Astrocyte (in vitro differentiated cells and primary cell): ENCODE data around the gene DDX27. TPM values are rescaled to one million over a fixed set of nuclear protein-coding genes. Genes with fewer than 3 reads are reported as not detected.

ENCODE experiments used
- DNase-seq: peaks from one replicate; pipeline ENCODE4 v3.0.0-alpha.2; 2010; ENCODE audit warnings: low read depth
- FAIRE-seq: peaks from 2 replicates; lab custom pipeline; 2011; peaks lifted over from hg19 to GRCh38; lab: Jason Lieb, UNC
- H2AFZ ChIP-seq: 2 replicates; pipeline ENCODE4 v1.6.0; 2012; ENCODE audit warnings: low read depth, low read length, inconsistent platforms
- H3K27ac ChIP-seq: 2 replicates; pipeline ENCODE4 v1.5.1; 2011; ENCODE audit warnings: low read depth, low read length, inconsistent platforms
- H3K27me3 ChIP-seq: 2 replicates; pipeline ENCODE4 v1.6.0; 2011; ENCODE audit warnings: low read length, inconsistent platforms; ENCODE audit not compliant: insufficient read depth
- H3K36me3 ChIP-seq: 2 replicates; pipeline ENCODE4 v1.5.1; 2011; ENCODE audit warnings: low read length, inconsistent platforms; ENCODE audit not compliant: insufficient read depth
- H3K4me1 ChIP-seq: 2 replicates; pipeline ENCODE4 v1.5.1; 2011; ENCODE audit warnings: low read length, inconsistent platforms; ENCODE audit not compliant: insufficient read depth
- H3K4me2 ChIP-seq: 2 replicates; pipeline ENCODE4 v1.6.0; 2012; ENCODE audit warnings: low read length, inconsistent platforms
- H3K4me3 ChIP-seq: 2 replicates; pipeline ENCODE4 v1.5.1; 2011; ENCODE audit warnings: low read depth, mild to moderate bottlenecking, low read length, inconsistent platforms; ENCODE audit not compliant: insufficient read depth
- H3K79me2 ChIP-seq: 2 replicates; pipeline ENCODE4 v1.6.0; 2012; ENCODE audit warnings: mild to moderate bottlenecking, low read length, inconsistent platforms; ENCODE audit not compliant: insufficient read depth
- H3K9ac ChIP-seq: 2 replicates; pipeline ENCODE4 v1.6.0; 2012; ENCODE audit warnings: mild to moderate bottlenecking, low read length, inconsistent platforms
- H3K9me3 ChIP-seq: 2 replicates; pipeline ENCODE4 v1.5.1; 2012; ENCODE audit warnings: low read depth, mild to moderate bottlenecking, low read length, inconsistent platforms; ENCODE audit not compliant: insufficient read depth
- H4K20me1 ChIP-seq: 2 replicates; pipeline ENCODE4 v1.6.0; 2012; ENCODE audit warnings: low read length, inconsistent platforms; ENCODE audit not compliant: insufficient read depth
- H3K27ac Mint-ChIP-seq: one replicate; pipeline ENCODE4 v1.8.0; 2021; ENCODE audit warnings: mild to moderate bottlenecking, mixed read lengths; ENCODE audit not compliant: unreplicated experiment
- H3K27me3 Mint-ChIP-seq: one replicate; pipeline ENCODE4 v1.8.0; 2021; ENCODE audit warnings: low read depth, mixed read lengths; ENCODE audit not compliant: unreplicated experiment
- H3K36me3 Mint-ChIP-seq: one replicate; pipeline ENCODE4 v1.8.0; 2021; ENCODE audit warnings: low read depth, mixed read lengths; ENCODE audit not compliant: unreplicated experiment
- H3K4me1 Mint-ChIP-seq: one replicate; pipeline ENCODE4 v1.8.0; 2021; ENCODE audit warnings: low read depth, mixed read lengths; ENCODE audit not compliant: unreplicated experiment
- H3K4me3 Mint-ChIP-seq: one replicate; pipeline ENCODE4 v1.8.0; 2021; ENCODE audit warnings: mild to moderate bottlenecking, moderate library complexity, mixed read lengths; ENCODE audit not compliant: unreplicated experiment
- H3K9me3 Mint-ChIP-seq: one replicate; pipeline ENCODE4 v1.8.0; 2021; ENCODE audit warnings: mild to moderate bottlenecking, mixed read lengths; ENCODE audit not compliant: unreplicated experiment
- EZH2 ChIP-seq: IDR thresholded peaks from 2 replicates; pipeline ENCODE4 v1.6.1; 2012; ENCODE audit warnings: mild to moderate bottlenecking, low read length, inconsistent platforms; ENCODE audit not compliant: insufficient read depth
- total RNA-seq: library from RNA; stranded (reverse); gene quantifications from 2 replicates; pipeline ENCODE4 v1.2.1, GENCODE V29; 2021
- TF ChIP-seq, protein P1 (sequence below): IDR thresholded peaks from 2 replicates; pipeline ENCODE4 v1.5.1; 2011; ENCODE audit warnings: low read depth, mild to moderate bottlenecking, inconsistent platforms, low read length, moderate library complexity; ENCODE audit not compliant: insufficient read depth

Gene DDX27
- total RNA-seq, 1 donor from 2014 or later = 38.3 TPM

GRCh38 chr20:49170714-49171113 is 48.5 kb upstream of the DDX27 start:
- Mint-ChIP-seq H3K36me3 (peaks cover 13% of the 10 kb centered on the region), H3K27ac (no peak overlapping the region), H3K4me3 (no peak overlapping the region), H3K4me1 (peaks cover 10% of the 10 kb centered on the region), H3K27me3 (no peaks in the 10 kb centered on the region), H3K9me3 (no peaks in the 10 kb centered on the region)
- Histone ChIP-seq H3K4me2 (no peak overlapping the region), H3K36me3 (peaks cover 7% of the 10 kb centered on the region), H3K9me3 (no peaks in the 10 kb centered on the region), H2AFZ (no peak overlapping the region), H3K27me3 (no peaks in the 10 kb centered on the region), H3K9ac (no peak overlapping the region), H4K20me1 (peaks cover 75% of the 10 kb centered on the region), H3K4me3 (no peak overlapping the region), H3K4me1 (no peaks in the 10 kb centered on the region), H3K27ac (no peak overlapping the region), H3K79me2 (peaks cover 92% of the 10 kb centered on the region)
- TF ChIP-seq, protein P1, sequence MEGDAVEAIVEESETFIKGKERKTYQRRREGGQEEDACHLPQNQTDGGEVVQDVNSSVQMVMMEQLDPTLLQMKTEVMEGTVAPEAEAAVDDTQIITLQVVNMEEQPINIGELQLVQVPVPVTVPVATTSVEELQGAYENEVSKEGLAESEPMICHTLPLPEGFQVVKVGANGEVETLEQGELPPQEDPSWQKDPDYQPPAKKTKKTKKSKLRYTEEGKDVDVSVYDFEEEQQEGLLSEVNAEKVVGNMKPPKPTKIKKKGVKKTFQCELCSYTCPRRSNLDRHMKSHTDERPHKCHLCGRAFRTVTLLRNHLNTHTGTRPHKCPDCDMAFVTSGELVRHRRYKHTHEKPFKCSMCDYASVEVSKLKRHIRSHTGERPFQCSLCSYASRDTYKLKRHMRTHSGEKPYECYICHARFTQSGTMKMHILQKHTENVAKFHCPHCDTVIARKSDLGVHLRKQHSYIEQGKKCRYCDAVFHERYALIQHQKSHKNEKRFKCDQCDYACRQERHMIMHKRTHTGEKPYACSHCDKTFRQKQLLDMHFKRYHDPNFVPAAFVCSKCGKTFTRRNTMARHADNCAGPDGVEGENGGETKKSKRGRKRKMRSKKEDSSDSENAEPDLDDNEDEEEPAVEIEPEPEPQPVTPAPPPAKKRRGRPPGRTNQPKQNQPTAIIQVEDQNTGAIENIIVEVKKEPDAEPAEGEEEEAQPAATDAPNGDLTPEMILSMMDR = no peak
- TF ChIP-seq EZH2 = no peak
- no peak for FAIRE-seq
- DNase-seq = no peak

DNA sequence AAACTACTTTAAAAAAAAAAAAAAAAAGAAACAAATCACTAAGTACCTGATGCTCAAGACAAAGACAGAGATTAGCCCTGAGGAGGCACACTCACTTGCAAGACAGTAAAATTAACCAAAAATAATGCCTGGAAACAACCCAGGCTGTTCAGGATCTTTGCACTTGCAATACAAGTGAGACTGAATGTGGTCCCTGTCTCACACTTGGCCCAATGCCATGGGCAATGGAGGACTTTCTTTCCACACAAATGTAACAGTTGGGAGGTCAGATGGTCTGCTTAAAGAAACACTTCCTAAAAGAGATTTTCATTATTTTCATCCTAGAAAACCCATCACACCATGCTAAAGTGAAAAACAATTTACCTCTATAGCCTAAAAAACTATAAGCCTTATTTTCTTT is 47.3 kb upstream of the DDX27 start:
- peaks cover 10% of the 10 kb centered on the region for H3K4me1 Mint-ChIP-seq
- no peaks in the 10 kb centered on the region for H3K9me3 Mint-ChIP-seq
- Histone ChIP-seq H3K4me1 (no peaks in the 10 kb centered on the region), H3K4me2 (no peak overlapping the region), H3K9ac (no peak overlapping the region), H3K27me3 (no peaks in the 10 kb centered on the region), H2AFZ (no peak overlapping the region), H4K20me1 (peaks cover 69% of the 10 kb centered on the region), H3K27ac (no peak overlapping the region), H3K79me2 (peaks cover 91% of the 10 kb centered on the region), H3K36me3 (peaks cover 7% of the 10 kb centered on the region), H3K9me3 (no peaks in the 10 kb centered on the region), H3K4me3 (no peak overlapping the region)
- no peak overlapping the region for H3K4me3 Mint-ChIP-seq
- H3K27ac Mint-ChIP-seq = no peak overlapping the region
- peaks cover 10% of the 10 kb centered on the region for H3K36me3 Mint-ChIP-seq
- H3K27me3 Mint-ChIP-seq = no peaks in the 10 kb centered on the region
- no peak for FAIRE-seq
- TF ChIP-seq EZH2 = no peak
- TF ChIP-seq, protein P1 = no peak
- DNase-seq = no peak

DNA sequence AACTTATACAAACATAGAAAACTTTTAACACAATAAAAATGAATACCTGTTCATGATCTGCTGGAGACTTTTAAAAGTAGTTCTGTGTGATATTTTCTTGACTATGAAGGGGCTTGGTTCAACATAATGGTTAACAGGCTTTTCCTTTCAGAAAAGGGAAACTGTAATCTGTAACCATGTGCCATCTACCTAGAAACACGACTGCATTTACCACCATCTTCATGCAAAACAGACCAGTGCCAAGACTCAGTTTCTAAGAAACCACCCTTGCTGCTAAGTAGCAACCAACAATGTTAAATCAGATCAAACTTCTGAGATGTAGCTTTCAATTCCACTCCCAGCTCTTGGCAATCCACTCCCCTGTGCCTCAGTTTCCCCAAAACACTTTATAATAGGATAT is 46.8 kb upstream of the DDX27 start:
- Mint-ChIP-seq H3K36me3 (peaks cover 10% of the 10 kb centered on the region), H3K27me3 (no peaks in the 10 kb centered on the region), H3K27ac (no peak overlapping the region), H3K4me1 (peaks cover 8% of the 10 kb centered on the region), H3K4me3 (no peak overlapping the region), H3K9me3 (no peaks in the 10 kb centered on the region)
- TF ChIP-seq, protein P1 = no peak
- TF ChIP-seq EZH2 = no peak
- no peak overlapping the region for H2AFZ ChIP-seq
- no peak for FAIRE-seq
- H3K9ac ChIP-seq = no peak overlapping the region
- no peaks in the 10 kb centered on the region for H3K4me1 ChIP-seq
- H3K27me3 ChIP-seq = no peaks in the 10 kb centered on the region
- H3K27ac ChIP-seq = no peak overlapping the region
- H4K20me1 ChIP-seq = peaks cover 64% of the 10 kb centered on the region
- peaks cover 91% of the 10 kb centered on the region for H3K79me2 ChIP-seq
- peaks cover 7% of the 10 kb centered on the region for H3K36me3 ChIP-seq
- no peak for DNase-seq
- no peak overlapping the region for H3K4me3 ChIP-seq
- H3K9me3 ChIP-seq = no peaks in the 10 kb centered on the region
- no peak overlapping the region for H3K4me2 ChIP-seq
